AG08395 (cell line): ENCODE data around the gene KCNIP3.
"Not testable (repeated sequence)": the region's sequence is repeated elsewhere in the genome, so short reads cannot be mapped to it uniquely, and the experiment has no call there.

ENCODE experiments used
- DNase-seq: peaks from one replicate; pipeline ENCODE4 v3.0.0; 2012; ENCODE audit warnings: mixed read lengths, low spot score

KCNIP3 gene

GRCh38 chr2:95296880-95297487 is at the start of gene KCNIP3:
KCNIP3 (plus strand) TSS chr2:95297347; CDS start chr2:95297439, 92 bp downstream.
- no peak for DNase-seq

- no peak for DNase-seq
Observed at GRCh38 chr2:95258271-95258670, 38.9 kb upstream of the KCNIP3 start.

- peak; percentile 38 for DNase-seq
Observed at GRCh38 chr2:95260028-95261023, 36.8 kb upstream of the KCNIP3 start.

- DNase-seq: no peak
Observed at GRCh38 chr2:95261602-95262001, 35.5 kb upstream of the KCNIP3 start.

GRCh38 chr2:95262896-95263542 is 34.1 kb upstream of the KCNIP3 start:
- no peak for DNase-seq

- DNase-seq: peak; percentile 20
Observed at GRCh38 chr2:95264624-95265023, 32.5 kb upstream of the KCNIP3 start.

- DNase-seq: no peak
Observed at GRCh38 chr2:95265182-95265581, 32.0 kb upstream of the KCNIP3 start.

- DNase-seq: no peak
Observed at GRCh38 chr2:95266781-95267430, 30.2 kb upstream of the KCNIP3 start.

GRCh38 chr2:95267458-95268210 is 29.5 kb upstream of the KCNIP3 start:
- no peak for DNase-seq

GRCh38 chr2:95268211-95269035 is 28.7 kb upstream of the KCNIP3 start:
- no peak for DNase-seq

GRCh38 chr2:95269036-95269680 is 28.0 kb upstream of the KCNIP3 start:
- no peak for DNase-seq

GRCh38 chr2:95269745-95270144 is 27.4 kb upstream of the KCNIP3 start:
- DNase-seq: not testable (repeated sequence)

- no peak for DNase-seq
Observed at GRCh38 chr2:95270541-95271081, 26.5 kb upstream of the KCNIP3 start.

GRCh38 chr2:95271381-95271971 is 25.7 kb upstream of the KCNIP3 start:
- no peak for DNase-seq

- no peak for DNase-seq
Observed at GRCh38 chr2:95272299-95272751, 24.8 kb upstream of the KCNIP3 start.

- no peak for DNase-seq
Observed at GRCh38 chr2:95272781-95273180, 24.4 kb upstream of the KCNIP3 start.

GRCh38 chr2:95273566-95274290 is 23.4 kb upstream of the KCNIP3 start:
- DNase-seq: no peak
